Ascending aorta (tissue), 2 donors: ENCODE measurements around the gene CNOT1. TPM values are rescaled to one million over a fixed set of nuclear protein-coding genes. Genes with fewer than 3 reads are reported as not detected.

Source experiments
- DNase-seq, 2 donors: peaks; one replicate each; pipeline ENCODE4 v3.0.0-alpha.2; 2019; ENCODE audit warnings: low spot score in 2 of 2
- H3K27ac ChIP-seq, 2 donors: fragments of 200-600 bp; sonication (generic); one replicate each; pipeline ENCODE4 v1.5.1; 2016 to 2017; ENCODE audit warnings: mild to moderate bottlenecking in 1 of 2
- H3K27me3 ChIP-seq: fragments of 200-600 bp; sonication (generic); one replicate; pipeline ENCODE4 v1.5.1; 2017
- H3K36me3 ChIP-seq, 2 donors: fragments of 200-600 bp; sonication (generic); one replicate each; pipeline ENCODE4 v1.5.1; 2016
- H3K4me1 ChIP-seq, 2 donors: fragments of 200-600 bp; sonication (generic); one replicate each; pipeline ENCODE4 v1.5.1; 2016 to 2017; ENCODE audit warnings: mild to moderate bottlenecking in 1 of 2
- H3K4me3 ChIP-seq, 2 donors: fragments of 200-600 bp; sonication (generic); one replicate each; pipeline ENCODE4 v1.5.1; 2016 to 2017; ENCODE audit warnings: mild to moderate bottlenecking in 1 of 2
- H3K9me3 ChIP-seq, 2 donors: fragments of 200-600 bp; sonication (generic); one replicate each; pipeline ENCODE4 v1.5.1; 2016
- CTCF ChIP-seq, 3 experiments: fragments of 200-600 bp in 2 of 3; fragments of 450-650 bp in 1 of 3; sonication (generic) in 2 of 3; IDR thresholded peaks; one replicate each; pipeline ENCODE4 v1.5.1; 2016 to 2019; ENCODE audit warnings: antibody characterized with exemption in 3 of 3, mild to moderate bottlenecking in 1 of 3, moderate library complexity in 1 of 3
- intact Hi-C: fragments of 100-400 bp; cut with DNase I; formaldehyde crosslinking; loops from one replicate; pipeline ENCODE4 v1.15.1; 2023
- total RNA-seq: library from RNA; depleted of rRNA; stranded (reverse); fragments of >200 nt; gene quantifications from one replicate; pipeline ENCODE4 v1.1.0, GENCODE V29; 2016

Gene CNOT1
- total RNA-seq, 1 donor from 2014 or later, result 324 TPM

DNA sequence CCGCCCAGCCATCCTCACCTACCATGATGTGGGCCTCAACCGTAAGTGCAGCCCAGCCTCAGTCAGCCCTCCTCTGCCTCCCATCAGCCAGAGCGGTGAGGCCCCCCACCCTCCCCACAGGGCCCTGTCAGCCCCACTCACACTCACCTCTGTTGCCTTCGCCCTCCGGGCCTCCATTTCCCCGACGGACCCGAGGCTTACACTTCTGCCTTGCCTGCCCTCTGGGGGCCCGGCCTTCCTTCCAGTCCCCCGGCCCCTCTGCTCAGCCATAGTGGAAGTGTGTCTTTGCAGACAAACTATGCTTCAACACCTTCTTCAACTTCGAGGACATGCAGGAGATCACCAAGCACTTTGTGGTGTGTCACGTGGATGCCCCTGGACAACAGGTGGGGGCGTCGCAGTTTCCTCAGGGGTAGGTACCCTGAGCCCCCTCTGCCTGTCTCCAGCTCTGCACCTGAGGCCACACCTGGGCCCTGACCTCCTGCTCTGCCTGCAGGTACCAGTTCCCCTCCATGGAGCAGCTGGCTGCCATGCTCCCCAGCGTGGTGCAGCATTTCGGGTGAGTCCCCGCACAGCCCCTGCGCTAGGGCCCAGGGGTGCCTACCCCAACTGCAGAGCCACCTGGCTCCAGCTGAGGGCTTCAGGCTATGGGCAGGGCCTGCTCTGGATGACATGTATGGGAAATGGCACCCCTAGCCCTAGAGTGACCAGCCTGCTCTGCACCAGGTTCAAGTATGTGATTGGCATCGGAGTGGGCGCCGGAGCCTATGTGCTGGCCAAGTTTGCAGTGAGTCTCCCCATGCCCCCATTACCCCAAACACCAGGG, 125.5 kb downstream of the CNOT1 start:
- peaks cover 3 to 13% of the 10 kb centered on the region in 2 donors for H3K4me1 ChIP-seq
- H3K36me3 ChIP-seq, result no peaks in the 10 kb centered on the region
- intact Hi-C loops, result no loop called here
- H3K9me3 ChIP-seq, result no peaks in the 10 kb centered on the region
- peak in 1 of 2 donors; percentile 44 for DNase-seq
- TF ChIP-seq CTCF (IDR thresholded peaks at IDR 0.05), result no peak
- no peaks in the 10 kb centered on the region for H3K27me3 ChIP-seq
- H3K27ac ChIP-seq, result no peak overlapping the region
- no peak overlapping the region for H3K4me3 ChIP-seq

GRCh38 chr16:58503166-58503862, 126.3 kb downstream of the CNOT1 start:
- DNase-seq, result no peak
- Histone ChIP-seq H3K4me3 (no peak overlapping the region), H3K36me3 (no peaks in the 10 kb centered on the region), H3K27me3 (no peaks in the 10 kb centered on the region), H3K9me3 (no peaks in the 10 kb centered on the region), H3K4me1 (peaks cover 3 to 13% of the 10 kb centered on the region in 2 donors), H3K27ac (no peak overlapping the region)
- TF ChIP-seq CTCF (IDR thresholded peaks at IDR 0.05), result no peak
- intact Hi-C loops, result no loop called here

DNA sequence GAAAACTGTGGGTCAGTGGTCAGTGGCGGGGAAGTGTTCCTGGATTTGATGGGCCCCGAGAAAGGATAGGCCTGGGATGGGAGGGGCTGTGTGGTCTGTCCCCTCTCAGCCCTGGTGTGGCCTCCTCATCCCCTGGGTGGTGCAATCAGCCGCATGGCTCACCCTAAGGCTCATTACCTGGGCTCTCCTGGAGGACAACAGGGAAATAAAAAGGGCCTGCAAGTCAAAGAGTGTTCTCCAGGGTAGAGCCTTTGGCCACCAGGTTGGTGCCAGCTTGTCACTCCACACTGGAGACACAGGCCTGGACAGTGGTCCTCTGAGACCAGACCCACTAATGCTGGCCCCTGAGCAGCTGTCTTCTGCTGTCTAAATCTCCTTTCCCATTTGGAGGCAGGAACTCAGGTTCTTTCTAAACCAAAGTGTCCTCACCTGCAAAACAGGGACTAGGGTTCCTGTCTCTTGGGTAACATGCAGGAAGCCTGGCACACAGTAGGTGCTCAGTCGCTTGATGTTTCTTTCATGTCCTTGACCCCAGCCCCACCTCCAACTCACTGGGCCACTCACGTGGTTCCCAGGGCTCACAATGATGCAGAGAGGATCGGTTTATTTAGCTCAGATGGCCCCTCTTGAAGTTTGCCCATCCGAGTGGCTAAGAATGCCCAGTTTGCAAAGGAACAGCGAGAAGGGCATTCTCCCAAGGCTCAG, 127.3 kb downstream of the CNOT1 start:
- H3K27me3 ChIP-seq, result no peaks in the 10 kb centered on the region
- no peak overlapping the region for H3K27ac ChIP-seq
- DNase-seq, result no peak
- intact Hi-C loops, result no loop called here
- H3K9me3 ChIP-seq, result no peaks in the 10 kb centered on the region
- no peak for TF ChIP-seq CTCF (IDR thresholded peaks at IDR 0.05)
- H3K36me3 ChIP-seq, result no peaks in the 10 kb centered on the region
- no peak overlapping the region for H3K4me3 ChIP-seq
- H3K4me1 ChIP-seq, result peaks cover 3 to 13% of the 10 kb centered on the region in 2 donors

DNA sequence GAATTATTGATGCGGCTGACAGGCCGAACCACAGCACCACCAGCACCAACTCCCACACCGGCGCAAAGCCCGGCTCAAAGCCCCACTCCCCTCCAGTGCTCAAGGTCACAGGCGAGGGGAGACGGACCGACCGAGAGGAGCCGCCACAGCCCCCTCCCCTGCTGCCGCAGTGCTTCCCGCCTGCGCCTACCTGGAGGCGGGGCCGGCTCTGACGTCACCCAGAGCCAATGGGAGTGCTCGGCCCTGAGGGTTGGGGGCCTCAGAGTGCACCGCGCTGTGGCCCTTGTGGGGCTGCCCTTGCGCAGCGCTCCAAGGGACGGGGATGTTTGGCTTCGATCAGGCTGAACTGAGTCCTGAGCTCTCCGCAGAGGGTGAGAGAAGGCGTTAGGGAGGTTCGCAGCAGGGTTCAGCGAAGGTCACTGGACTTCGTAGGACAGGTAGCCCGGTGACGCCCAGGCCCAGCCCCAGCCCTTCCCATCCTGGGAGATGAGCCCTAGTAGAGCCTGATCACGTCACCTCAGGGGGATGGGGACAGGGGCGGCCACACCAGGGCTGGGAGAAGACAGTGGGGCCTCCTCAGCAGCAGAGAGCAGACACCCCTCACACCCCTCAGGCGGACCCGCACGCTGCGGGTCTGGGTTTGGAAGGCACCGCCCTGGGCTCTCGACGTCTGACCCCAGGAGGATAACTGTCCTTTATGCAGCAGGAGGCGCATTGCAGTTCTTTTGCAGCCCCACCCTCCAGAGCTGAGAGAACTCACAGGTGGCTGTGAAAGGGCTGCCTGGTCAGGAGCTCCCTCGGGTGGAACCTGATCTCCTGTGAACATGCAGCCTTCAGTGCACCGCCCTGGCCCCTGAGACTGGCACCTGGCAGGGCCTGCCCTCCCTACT, 128.1 kb downstream of the CNOT1 start:
- DNase-seq, result no peak

More for the DNA sequence above, 128.1 kb downstream of the CNOT1 start:
- peak overlapping the region; percentile 30 to 54 for H3K4me3 ChIP-seq
- no peaks in the 10 kb centered on the region for H3K9me3 ChIP-seq
- TF ChIP-seq CTCF (IDR thresholded peaks at IDR 0.05), result no peak
- no peaks in the 10 kb centered on the region for H3K27me3 ChIP-seq
- intact Hi-C loops, result no loop called here
- peaks cover 3 to 13% of the 10 kb centered on the region in 2 donors for H3K4me1 ChIP-seq
- no peaks in the 10 kb centered on the region for H3K36me3 ChIP-seq
- no peak overlapping the region for H3K27ac ChIP-seq
